ENCODE results near the gene RHBDF1. TPM values are rescaled to one million over a fixed set of nuclear protein-coding genes. Genes with fewer than 3 reads are reported as not detected.

RHBDF1 gene
- total and polyA plus RNA-seq, 9 of the 15 experiments (the other 6 are each of a cell fraction or from before 2014, with no cell fraction given) = 1.0 to 8.2 (median 4.2) TPM

GRCh38 chr16:65745-66144 is 6.7 kb downstream of the RHBDF1 start:
- Histone ChIP-seq H3K79me2 (ENCODE audit: control insufficient read depth, insufficient read depth, low read length) (no peaks in the 10 kb centered on the region), H3K36me3 (ENCODE audit: control insufficient read depth, insufficient read depth, low read length) (no peaks in the 10 kb centered on the region; the same call in 2 of the 3 replicates), H3K9me3 (replicated peaks; ENCODE audit: control insufficient read depth, insufficient read depth, low read depth, low read length) (no peaks in the 10 kb centered on the region), H3K4me1 (replicated peaks in 1 of 2; ENCODE audit: control insufficient read depth in 2 of 2, insufficient read depth in 2 of 2, low read length in 2 of 2) (peaks cover 0 to 53% of the 10 kb centered on the region in 2 experiments; a peak in 3 of 5 replicates), H3K27ac (ENCODE audit: extremely low read depth, low read depth, low read length) (no peak overlapping the region), H3K9me1 (ENCODE audit: control insufficient read depth, insufficient read depth, low read length) (no peaks in the 10 kb centered on the region), H4K20me1 (replicated peaks; ENCODE audit: control insufficient read depth, insufficient read depth, low read length) (peaks cover 4% of the 10 kb centered on the region), H3K27me3 (ENCODE audit: control insufficient read depth in 2 of 2, insufficient read depth in 2 of 2, low read length in 2 of 2) (no peaks in the 10 kb centered on the region), H3K4me3 (no peak overlapping the region), H2AFZ (ENCODE audit: low read depth, low read length) (no peak overlapping the region), H3K9ac (ENCODE audit: insufficient read depth in 1 of 2, low read depth in 2 of 2, low read length in 2 of 2) (peak overlapping the region in 1 of 2 experiments; percentile 77; a peak in 2 of 4 replicates), H3K4me2 (ENCODE audit: insufficient read depth, low read length) (peak overlapping the region; percentile 36; the same call in 1 of the 2 replicates)
- in situ Hi-C loops (cut with MboI) (no loop called here), intact Hi-C loops (cut with micrococcal nuclease) (loop anchor here (1.0 kb wide), 1 partner anchor 32 kb away; no protein-coding TSS in a partner anchor)
- ChIA-PET CTCF (ENCODE audit: low intra/inter-chr PET ratio) (interaction anchor here (0.6 to 7.3 kb wide), 6 partner anchors 25 to 297 kb away, joined by 3 to 125 read pairs (median 6); partner anchors contain the start of gene HBQ1), POLR2A (interaction anchor here (0.6 to 1.7 kb wide), 10 partner anchors 8 to 539 kb away, joined by 3 to 8 read pairs (median 4); partner anchors contain the start of genes HBQ1 and POLR3K)
- 6% methylated on average over 17 of the region's 17 CpGs for WGBS (ENCODE audit: insufficient coverage, low coverage, missing lambda C conversion rate)
- no TSS peak for BruUV-seq (replicated peaks)
- FAIRE-seq (peak; percentile 77), DNase-seq (ENCODE audit: extremely low read depth in 1 of 4, low spot score in 3 of 4) (peak; percentile 76 to 89 (median 80)), ATAC-seq (peak; percentile 94)
- no peak for TF ChIP-seq ZNF3 (CRISPR knock-in tag; IDR thresholded peaks at IDR 0.05)
- TF ChIP-seq ARID4B (CRISPR knock-in tag; IDR thresholded peaks at IDR 0.05) = no peak
- TF ChIP-seq ZBTB26 (CRISPR knock-in tag; IDR thresholded peaks at IDR 0.05) = no peak
- TF ChIP-seq KDM1A (IDR thresholded peaks at IDR 0.05) = no peak
- TF ChIP-seq ELK1 (CRISPR knock-in tag; IDR thresholded peaks at IDR 0.05) = no peak
- TF ChIP-seq MCM3 (IDR thresholded peaks at IDR 0.05) = no peak
- no peak for TF ChIP-seq POLR2AphosphoS5 (IDR thresholded peaks at IDR 0.05; ENCODE audit: control insufficient read depth, insufficient read depth, low read depth, low read length)
- no peak for TF ChIP-seq NR2C2 (CRISPR knock-in tag; IDR thresholded peaks at IDR 0.05)
- no peak for TF ChIP-seq NR2C2 (tag; IDR thresholded peaks at IDR 0.05)
- TF ChIP-seq HNRNPL (IDR thresholded peaks at IDR 0.05; ENCODE audit: low read depth, low read length) = peak; percentile 88; the same call in 1 of the 2 replicates
- TF ChIP-seq HNRNPK (IDR thresholded peaks at IDR 0.05; ENCODE audit: low read depth, low read length, poor library complexity, severe bottlenecking) = no peak
- peak; percentile 97 for TF ChIP-seq STAG1 (CRISPR knock-in tag; IDR thresholded peaks at IDR 0.05; ENCODE audit: borderline replicate concordance)
- TF ChIP-seq, protein P1, sequence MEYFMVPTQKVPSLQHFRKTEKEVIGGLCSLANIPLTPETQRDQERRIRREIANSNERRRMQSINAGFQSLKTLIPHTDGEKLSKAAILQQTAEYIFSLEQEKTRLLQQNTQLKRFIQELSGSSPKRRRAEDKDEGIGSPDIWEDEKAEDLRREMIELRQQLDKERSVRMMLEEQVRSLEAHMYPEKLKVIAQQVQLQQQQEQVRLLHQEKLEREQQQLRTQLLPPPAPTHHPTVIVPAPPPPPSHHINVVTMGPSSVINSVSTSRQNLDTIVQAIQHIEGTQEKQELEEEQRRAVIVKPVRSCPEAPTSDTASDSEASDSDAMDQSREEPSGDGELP (CRISPR knock-in tag; IDR thresholded peaks at IDR 0.05; ENCODE audit: borderline replicate concordance) = peak; percentile 87
- TF ChIP-seq HIVEP1 (CRISPR knock-in tag; IDR thresholded peaks at IDR 0.05) = no peak
- TF ChIP-seq NUFIP1 (IDR thresholded peaks at IDR 0.05; ENCODE audit: partially characterized antibody) = no peak
